Loucy (cell line): ENCODE data around the gene EIPR1.

ENCODE experiments used
- H2AFZ ChIP-seq: fragments of 200-600 bp; sonication (generic); 2 replicates; pipeline ENCODE4 v1.6.0; 2016; ENCODE audit warnings: antibody characterized with exemption, mild to moderate bottlenecking, low read length, moderate library complexity
- H3F3A ChIP-seq: fragments of 200-600 bp; 2 replicates; pipeline ENCODE4 v1.6.0; 2016; ENCODE audit warnings: antibody characterized with exemption, low read depth, mild to moderate bottlenecking
- H3K27me3 ChIP-seq: fragments of 200-600 bp; sonication (generic); 2 replicates; pipeline ENCODE4 v1.6.1; 2014; ENCODE audit warnings: low read length, mild to moderate bottlenecking; ENCODE audit not compliant: insufficient read depth, poor library complexity, severe bottlenecking
- H3K36me3 ChIP-seq: fragments of 200-600 bp; sonication (generic); 2 replicates; pipeline ENCODE4 v1.6.1; 2016; ENCODE audit warnings: low read length; ENCODE audit not compliant: insufficient read depth
- H3K4me1 ChIP-seq: fragments of 200-600 bp; sonication (generic); 2 replicates; pipeline ENCODE4 v1.5.1; 2014; ENCODE audit warnings: low read length, mild to moderate bottlenecking; ENCODE audit not compliant: insufficient read depth, poor library complexity, severe bottlenecking
- H3K4me2 ChIP-seq: fragments of 200-600 bp; sonication (generic); 2 replicates; pipeline ENCODE4 v1.6.0; 2014; ENCODE audit warnings: antibody characterized with exemption, low read length, low read depth, mild to moderate bottlenecking; ENCODE audit not compliant: poor library complexity, severe bottlenecking
- H3K4me3 ChIP-seq: fragments of 200-600 bp; sonication (generic); 2 replicates; pipeline ENCODE4 v1.5.1; 2014; ENCODE audit warnings: low read length, mild to moderate bottlenecking, mixed read lengths; ENCODE audit not compliant: poor library complexity, severe bottlenecking
- H3K79me2 ChIP-seq: fragments of 200-600 bp; sonication (generic); 2 replicates; pipeline ENCODE4 v1.6.1; 2014; ENCODE audit warnings: low read length; ENCODE audit not compliant: insufficient read depth
- H3K9ac ChIP-seq: fragments of 200-600 bp; sonication (generic); 2 replicates; pipeline ENCODE4 v1.6.0; 2014; ENCODE audit warnings: mild to moderate bottlenecking, low read depth, low read length, moderate library complexity; ENCODE audit not compliant: poor library complexity, severe bottlenecking
- H3K9me2 ChIP-seq: fragments of 200-600 bp; sonication (generic); replicated peaks from 2 replicates; pipeline ENCODE4 v1.6.1; 2016; ENCODE audit warnings: low read depth, low read length, mixed read lengths
- H3K9me3 ChIP-seq: fragments of 200-600 bp; sonication (generic); 2 replicates; pipeline ENCODE4 v1.6.1; 2014; ENCODE audit warnings: mild to moderate bottlenecking, antibody characterized with exemption, low read length, low read depth; ENCODE audit not compliant: insufficient read depth
- H4K20me1 ChIP-seq: fragments of 200-600 bp; sonication (generic); 2 replicates; pipeline ENCODE4 v1.6.0; 2014; ENCODE audit warnings: antibody characterized with exemption, low read length, mild to moderate bottlenecking; ENCODE audit not compliant: insufficient read depth, poor library complexity, severe bottlenecking
- CTCF ChIP-seq: fragments of 200-600 bp; sonication (generic); conservative IDR thresholded peaks from 2 replicates; pipeline ENCODE4 v1.5.1; 2014; ENCODE audit warnings: mild to moderate bottlenecking, antibody characterized with exemption, low read length
- EZH2phosphoT487 ChIP-seq: fragments of 200-600 bp; IDR thresholded peaks from 2 replicates; pipeline ENCODE4 v1.6.1; 2018; ENCODE audit warnings: antibody characterized with exemption, mild to moderate bottlenecking, moderate library complexity, borderline replicate concordance

EIPR1 gene

GRCh38 chr2:3207091-3207491 lies 170.5 kb downstream of the EIPR1 start:
- Histone ChIP-seq H2AFZ (no peak overlapping the region), H3K9ac (no peak overlapping the region), H3K4me1 (no peaks in the 10 kb centered on the region), H4K20me1 (no peaks in the 10 kb centered on the region), H3K9me2 (no peaks in the 10 kb centered on the region), H3K27me3 (no peaks in the 10 kb centered on the region), H3K4me3 (no peak overlapping the region), H3K9me3 (no peaks in the 10 kb centered on the region), H3F3A (no peaks in the 10 kb centered on the region), H3K79me2 (no peaks in the 10 kb centered on the region), H3K36me3 (peaks cover 20% of the 10 kb centered on the region; the same call in 1 of the 2 replicates), H3K4me2 (no peak overlapping the region)
- no peak for TF ChIP-seq EZH2phosphoT487
- no peak for TF ChIP-seq CTCF

- no peaks in the 10 kb centered on the region for H3K27me3 ChIP-seq
These were observed 171.8 kb downstream of the EIPR1 start for GRCh38 chr2:3205845-3206244.

GRCh38 chr2:3204031-3204821 lies 173.4 kb downstream of the EIPR1 start:
- H3K79me2 ChIP-seq: no peaks in the 10 kb centered on the region
- H2AFZ ChIP-seq: no peak overlapping the region
- H3K9me3 ChIP-seq: no peaks in the 10 kb centered on the region
- no peak overlapping the region for H3K9ac ChIP-seq
- TF ChIP-seq CTCF (no peak), EZH2phosphoT487 (no peak)
- H3K36me3 ChIP-seq: peaks cover 11% of the 10 kb centered on the region; the same call in 1 of the 2 replicates
- H3K27me3 ChIP-seq: no peaks in the 10 kb centered on the region
- H3K4me3 ChIP-seq: no peak overlapping the region
- H3F3A ChIP-seq: no peaks in the 10 kb centered on the region
- H3K4me1 ChIP-seq: no peaks in the 10 kb centered on the region
- no peaks in the 10 kb centered on the region for H3K9me2 ChIP-seq
- no peaks in the 10 kb centered on the region for H4K20me1 ChIP-seq
- no peak overlapping the region for H3K4me2 ChIP-seq

More at GRCh38 chr2:3205845-3206244, 171.8 kb downstream of the EIPR1 start:
- H3K9ac ChIP-seq: no peak overlapping the region
- H3K9me2 ChIP-seq: no peaks in the 10 kb centered on the region
- no peaks in the 10 kb centered on the region for H3K4me1 ChIP-seq
- H3K4me2 ChIP-seq: no peak overlapping the region
- no peak overlapping the region for H3K4me3 ChIP-seq
- no peaks in the 10 kb centered on the region for H3K9me3 ChIP-seq
- H2AFZ ChIP-seq: no peak overlapping the region
- H4K20me1 ChIP-seq: no peaks in the 10 kb centered on the region
- H3K36me3 ChIP-seq: peaks cover 11% of the 10 kb centered on the region; the same call in 1 of the 2 replicates
- H3K79me2 ChIP-seq: no peaks in the 10 kb centered on the region
- TF ChIP-seq CTCF: no peak
- TF ChIP-seq EZH2phosphoT487: no peak
- no peaks in the 10 kb centered on the region for H3F3A ChIP-seq
